Endothelial cell of umbilical vein (primary cell): ENCODE data around the gene INKA2. TPM values are rescaled to one million over a fixed set of nuclear protein-coding genes. Genes with fewer than 3 reads are reported as not detected.

ENCODE experiments used
- BruUV-seq: library from RNA; stranded (reverse); fragments of 400-500 nt; replicated peaks from 2 replicates; lab custom pipeline; 2021; lab: Mats Ljungman, UMichigan
- CTCF ChIA-PET: fragments of 300-600, 350-600 bp; sonication (Branson Sonifier 250); formaldehyde crosslinking; loops from one replicate; lab custom pipeline; 2021; ENCODE audit warnings: antibody characterized with exemption, inconsistent platforms; lab: Charles Lee
- POLR2A ChIA-PET: fragments of 300-600, 350-600 bp; sonication (Branson Sonifier 250); formaldehyde crosslinking; loops from one replicate; lab custom pipeline; 2021; ENCODE audit warnings: antibody characterized with exemption, inconsistent platforms; lab: Charles Lee
- DNase-seq: peaks from one replicate; pipeline ENCODE4 v3.0.0-alpha.2; 2011; ENCODE audit warnings: low read depth, low spot score
- FAIRE-seq: peaks from 2 replicates; lab custom pipeline; 2011; peaks lifted over from hg19 to GRCh38; lab: Jason Lieb, UNC
- H2AFZ ChIP-seq: 2 replicates; pipeline ENCODE4 v1.6.0; 2012; ENCODE audit warnings: low read depth, low read length, control low read depth, inconsistent platforms
- H3K27ac ChIP-seq: 2 replicates; pipeline ENCODE4 v1.5.1; 2011; ENCODE audit warnings: low read depth, mild to moderate bottlenecking, control low read depth, low read length, moderate library complexity; ENCODE audit not compliant: insufficient read depth
- H3K27me3 ChIP-seq, 2 experiments: 2 replicates each; pipeline versions ENCODE4 v1.6.0 to v1.6.1; 2011; ENCODE audit warnings: low read length in 2 of 2, mixed read lengths in 1 of 2; ENCODE audit not compliant: control insufficient read depth in 2 of 2, insufficient read depth in 2 of 2
- H3K36me3 ChIP-seq, 2 experiments: 2 replicates in 1 of 2; 3 replicates in 1 of 2; pipeline ENCODE4 v1.5.1; 2011; ENCODE audit warnings: low read length in 2 of 2, mild to moderate bottlenecking in 1 of 2, moderate library complexity in 1 of 2; ENCODE audit not compliant: control insufficient read depth in 2 of 2, insufficient read depth in 2 of 2; ENCODE audit errors: extremely low read depth in 1 of 2
- H3K4me1 ChIP-seq: 3 replicates; pipeline ENCODE4 v1.5.1; 2011; ENCODE audit warnings: mild to moderate bottlenecking, low read length; ENCODE audit not compliant: control insufficient read depth, insufficient read depth; ENCODE audit errors: extremely low read depth
- H3K4me2 ChIP-seq: 2 replicates; pipeline ENCODE4 v1.6.1; 2011; ENCODE audit warnings: low read length, control low read depth, mixed read lengths; ENCODE audit not compliant: insufficient read depth
- H3K4me3 ChIP-seq, 3 experiments: fragments of 200-600 bp in 1 of 3; sonication (generic), shearing (Covaris generic) in 1 of 3; replicated peaks in 1 of 3; 2 replicates each; pipeline ENCODE4 v1.5.1; 2011 to 2016; ENCODE audit warnings: control low read depth in 3 of 3, low read length in 3 of 3, mild to moderate bottlenecking in 2 of 3, inconsistent platforms in 1 of 3, low read depth in 1 of 3, moderate library complexity in 1 of 3; ENCODE audit not compliant: insufficient read depth in 1 of 3
- H3K79me2 ChIP-seq: 2 replicates; pipeline ENCODE4 v1.6.0; 2012; ENCODE audit warnings: low read length, inconsistent platforms; ENCODE audit not compliant: control insufficient read depth, insufficient read depth
- H3K9ac ChIP-seq: replicated peaks from 2 replicates; pipeline ENCODE3; 2011; ENCODE audit warnings: low read length, control low read depth; ENCODE audit not compliant: insufficient read depth; ENCODE audit errors: extremely low read depth
- H3K9me1 ChIP-seq: replicated peaks from 3 replicates; pipeline ENCODE4 v1.6.0; 2011; ENCODE audit warnings: mild to moderate bottlenecking, low read length; ENCODE audit not compliant: control insufficient read depth, insufficient read depth; ENCODE audit errors: extremely low read depth
- H3K9me3 ChIP-seq: replicated peaks from 2 replicates; pipeline ENCODE4 v1.5.1; 2012; ENCODE audit warnings: low read length, inconsistent platforms; ENCODE audit not compliant: control insufficient read depth, insufficient read depth
- H4K20me1 ChIP-seq: replicated peaks from 2 replicates; pipeline ENCODE3; 2011; ENCODE audit warnings: mild to moderate bottlenecking, low read length; ENCODE audit not compliant: control insufficient read depth, insufficient read depth; ENCODE audit errors: extremely low read depth
- EZH2 ChIP-seq: IDR thresholded peaks from 2 replicates; pipeline ENCODE4 v1.6.1; 2012; ENCODE audit warnings: borderline replicate concordance, low read depth, mild to moderate bottlenecking, moderate library complexity, low read length, inconsistent platforms; ENCODE audit not compliant: severe bottlenecking
- FOS ChIP-seq: IDR thresholded peaks from 2 replicates; pipeline ENCODE4 v1.6.1; 2011; ENCODE audit warnings: mild to moderate bottlenecking, low read length, moderate library complexity, borderline replicate concordance; ENCODE audit not compliant: insufficient read depth
- MYC ChIP-seq: IDR thresholded peaks from one replicate; pipeline ENCODE4 v1.6.1; 2011; ENCODE audit warnings: mild to moderate bottlenecking, low read depth, low read length
- POLR2AphosphoS5 ChIP-seq: IDR thresholded peaks from 2 replicates; pipeline ENCODE4 v1.6.1; 2012; ENCODE audit warnings: low read depth, mild to moderate bottlenecking, control low read depth, low read length, moderate library complexity; ENCODE audit not compliant: insufficient read depth
- dilution Hi-C: fragments of 300-500 bp; cut with MboI; formaldehyde crosslinking; loops from one replicate; pipeline ENCODE4 v1.15.0; 2019; ENCODE audit warnings: low sequenced_read_pairs; ENCODE audit not compliant: extremely low pct_ligation_motif_present
- intact Hi-C: fragments of 100-400 bp; cut with micrococcal nuclease; formaldehyde crosslinking; loops from one replicate; pipeline ENCODE4 v1.10.0; 2022
- polyA plus RNA-seq, 4 experiments: library from polyadenylated mRNA; depleted of rRNA in 3 of 4; stranded (reverse) in 3 of 4; unstranded in 1 of 4; fragments of >200 nt; gene quantifications; 2 replicates each; pipeline versions ENCODE4 v1.2.1 to v1.2.3, GENCODE V29; 2011 to 2012; ENCODE audit warnings: missing spikeins in 1 of 4
- total RNA-seq: library from RNA; stranded (reverse); gene quantifications from 2 replicates; pipeline ENCODE4 v1.2.3, GENCODE V29; 2021
- TF ChIP-seq, protein P1 (sequence below), 2 donors: IDR thresholded peaks; 1 replicate in 1 of 2; 2 replicates in 1 of 2; pipeline ENCODE4 v1.5.1; 2011; ENCODE audit warnings: low read length in 2 of 2, mild to moderate bottlenecking in 2 of 2, moderate library complexity in 2 of 2, control low read depth in 1 of 2, inconsistent platforms in 1 of 2, low read depth in 1 of 2; ENCODE audit not compliant: insufficient read depth in 1 of 2; ENCODE audit errors: extremely low read depth in 1 of 2

The INKA2 gene
- total and polyA plus RNA-seq, 2 donors (not counting 3 experiments of a cell fraction or from before 2014, with no cell fraction given), result 2.4 to 7.8 TPM

DNA sequence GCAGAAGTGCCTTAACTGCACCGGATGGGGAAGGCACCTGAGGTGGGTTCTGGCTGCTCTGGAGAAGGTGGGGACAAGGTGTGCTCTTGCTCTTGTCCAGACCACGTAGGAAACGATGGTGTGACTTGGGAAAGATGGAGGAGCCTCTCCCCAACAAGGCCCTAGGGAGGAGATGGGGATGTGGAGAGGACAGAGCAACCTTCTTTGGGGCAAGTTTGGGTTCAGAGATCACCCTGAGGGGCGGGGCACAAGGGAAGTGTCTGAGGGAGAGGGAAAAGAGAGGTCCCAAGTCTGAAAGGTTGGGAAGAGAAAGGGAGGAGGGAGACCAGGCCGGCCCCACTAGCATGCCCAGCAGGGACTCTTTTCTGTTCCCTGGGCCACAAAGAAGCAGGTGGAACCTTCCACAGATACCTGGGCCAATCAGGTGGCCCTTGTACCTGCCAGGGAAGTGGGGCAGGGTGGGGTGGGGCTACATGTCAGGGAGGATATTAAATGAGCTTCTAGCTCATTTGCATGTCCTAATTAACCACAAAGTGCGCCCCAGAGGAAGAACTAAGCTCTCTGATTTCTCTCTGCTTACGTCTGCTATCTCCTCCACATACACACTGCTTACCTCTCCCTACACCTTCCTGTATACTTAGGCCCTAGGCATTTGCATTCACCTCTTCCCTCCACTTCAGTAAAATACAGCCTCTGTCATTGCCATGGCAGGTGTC is 15.9 kb downstream of the INKA2 start:
- POLR2A ChIA-PET, result no interaction called here

GRCh38 chr1:111720977-111721786 is 18.0 kb downstream of the INKA2 start:
- H3K27ac ChIP-seq, result no peak overlapping the region
- H3K9ac ChIP-seq, result no peak overlapping the region
- H3K9me1 ChIP-seq, result no peaks in the 10 kb centered on the region
- H3K27me3 ChIP-seq, result no peaks in the 10 kb centered on the region
- no peak overlapping the region for H3K4me3 ChIP-seq
- H2AFZ ChIP-seq, result no peak overlapping the region
- no peak overlapping the region for H3K4me2 ChIP-seq
- dilution Hi-C loops, result no loop called here
- intact Hi-C loops, result loop anchor here (1.0 kb wide), 1 partner anchor 18 kb away; the partner anchor contains the start of gene INKA2
- no peaks in the 10 kb centered on the region for H3K79me2 ChIP-seq
- ChIA-PET POLR2A (interaction anchor here (1.6 kb wide), 1 partner anchor 12 kb away, joined by 3 read pairs; no protein-coding TSS in a partner anchor), CTCF (interaction anchor here (0.7 to 1.3 kb wide), 6 partner anchors 9 to 41 kb away, joined by 3 to 5 read pairs (median 3); partner anchors contain the start of gene INKA2)
- TF ChIP-seq FOS (no peak), POLR2AphosphoS5 (no peak), EZH2 (no peak)
- TF ChIP-seq, protein P1, sequence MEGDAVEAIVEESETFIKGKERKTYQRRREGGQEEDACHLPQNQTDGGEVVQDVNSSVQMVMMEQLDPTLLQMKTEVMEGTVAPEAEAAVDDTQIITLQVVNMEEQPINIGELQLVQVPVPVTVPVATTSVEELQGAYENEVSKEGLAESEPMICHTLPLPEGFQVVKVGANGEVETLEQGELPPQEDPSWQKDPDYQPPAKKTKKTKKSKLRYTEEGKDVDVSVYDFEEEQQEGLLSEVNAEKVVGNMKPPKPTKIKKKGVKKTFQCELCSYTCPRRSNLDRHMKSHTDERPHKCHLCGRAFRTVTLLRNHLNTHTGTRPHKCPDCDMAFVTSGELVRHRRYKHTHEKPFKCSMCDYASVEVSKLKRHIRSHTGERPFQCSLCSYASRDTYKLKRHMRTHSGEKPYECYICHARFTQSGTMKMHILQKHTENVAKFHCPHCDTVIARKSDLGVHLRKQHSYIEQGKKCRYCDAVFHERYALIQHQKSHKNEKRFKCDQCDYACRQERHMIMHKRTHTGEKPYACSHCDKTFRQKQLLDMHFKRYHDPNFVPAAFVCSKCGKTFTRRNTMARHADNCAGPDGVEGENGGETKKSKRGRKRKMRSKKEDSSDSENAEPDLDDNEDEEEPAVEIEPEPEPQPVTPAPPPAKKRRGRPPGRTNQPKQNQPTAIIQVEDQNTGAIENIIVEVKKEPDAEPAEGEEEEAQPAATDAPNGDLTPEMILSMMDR (IDR thresholded peaks at IDR 0.05; ENCODE audit: extremely low read depth in 1 of 2, insufficient read depth in 1 of 2, low read depth in 1 of 2, low read length in 2 of 2), result no peak
- H3K4me1 ChIP-seq, result peaks cover 8% of the 10 kb centered on the region
- no peaks in the 10 kb centered on the region for H3K36me3 ChIP-seq
- DNase-seq, result no peak
- no peaks in the 10 kb centered on the region for H3K9me3 ChIP-seq
- no peaks in the 10 kb centered on the region for H4K20me1 ChIP-seq
- no TSS peak for BruUV-seq
- no peak for FAIRE-seq

More for the DNA sequence above, 15.9 kb downstream of the INKA2 start:
- H3K36me3 ChIP-seq, result no peaks in the 10 kb centered on the region
- H3K9me3 ChIP-seq, result no peaks in the 10 kb centered on the region
- no peak for DNase-seq
- CTCF ChIA-PET, result interaction anchor here (1.0 to 1.4 kb wide), 2 partner anchors 24 to 215 kb away, joined by 3 read pairs; no protein-coding TSS in a partner anchor
- no peak overlapping the region for H3K9ac ChIP-seq
- H3K27ac ChIP-seq, result no peak overlapping the region
- no peak for TF ChIP-seq MYC
- dilution Hi-C loops (no loop called here), intact Hi-C loops (no loop called here)
- no peaks in the 10 kb centered on the region for H3K9me1 ChIP-seq
- no peak overlapping the region for H3K4me3 ChIP-seq
- H3K79me2 ChIP-seq, result no peaks in the 10 kb centered on the region
- no TSS peak for BruUV-seq
- no peaks in the 10 kb centered on the region for H3K27me3 ChIP-seq
- H4K20me1 ChIP-seq, result no peaks in the 10 kb centered on the region
- no peak overlapping the region for H3K4me2 ChIP-seq
- peaks cover 8% of the 10 kb centered on the region for H3K4me1 ChIP-seq
- FAIRE-seq, result no peak
- no peak overlapping the region for H2AFZ ChIP-seq
